HepG2 (cell line): Measurements from ENCODE around the gene CSNK1D. TPM values are rescaled to one million over a fixed set of nuclear protein-coding genes. Genes with fewer than 3 reads are reported as not detected.

Experiments
- ELF4 ChIP-seq: sonication (generic); formaldehyde crosslinking; IDR thresholded peaks from 2 replicates; pipeline ENCODE4 v1.5.0; 2020; ENCODE audit warnings: missing genetic modification reagents, mild to moderate bottlenecking, moderate library complexity, borderline replicate concordance
- HOXA9 ChIP-seq: sonication (generic); formaldehyde crosslinking; IDR thresholded peaks from 2 replicates; pipeline ENCODE4 v1.8.1; 2022; ENCODE audit warnings: missing genetic modification reagents, mild to moderate bottlenecking, moderate library complexity, borderline replicate concordance
- JUNB ChIP-seq: sonication (generic); formaldehyde crosslinking; IDR thresholded peaks from 2 replicates; pipeline ENCODE4 v1.8.0; 2022; ENCODE audit warnings: missing genetic modification reagents, mild to moderate bottlenecking, borderline replicate concordance
- JUND ChIP-seq: sonication (generic); formaldehyde crosslinking; IDR thresholded peaks from 2 replicates; pipeline ENCODE4 v1.8.0; 2022; ENCODE audit warnings: mild to moderate bottlenecking, missing genetic modification reagents
- NR1H2 ChIP-seq: sonication (generic); formaldehyde crosslinking; IDR thresholded peaks from 2 replicates; pipeline ENCODE4 v1.8.1; 2022; ENCODE audit warnings: low read depth, missing genetic modification reagents, borderline replicate concordance
- NR2F6 ChIP-seq, 2 experiments: IDR thresholded peaks; 2 replicates each; pipeline ENCODE4 v1.6.1; 2016; ENCODE audit warnings: antibody characterized with exemption in 1 of 2, mild to moderate bottlenecking in 1 of 2
- REL ChIP-seq: sonication (generic); formaldehyde crosslinking; conservative IDR thresholded peaks from 2 replicates; pipeline ENCODE4 v1.8.0; 2022; ENCODE audit warnings: mild to moderate bottlenecking, missing genetic modification reagents, moderate library complexity
- SP2 ChIP-seq: sonication (generic); formaldehyde crosslinking; IDR thresholded peaks from 2 replicates; pipeline ENCODE4 v1.5.1; 2020; ENCODE audit warnings: mild to moderate bottlenecking, missing genetic modification reagents
- ZNF780A ChIP-seq: sonication (generic); formaldehyde crosslinking; IDR thresholded peaks from 2 replicates; pipeline ENCODE4 v1.8.0; 2022; ENCODE audit warnings: mild to moderate bottlenecking, missing genetic modification reagents, moderate library complexity
- ZNF788 ChIP-seq: sonication (generic); formaldehyde crosslinking; IDR thresholded peaks from 2 replicates; pipeline ENCODE4 v1.5.0; 2020; ENCODE audit warnings: mild to moderate bottlenecking, missing genetic modification reagents, borderline replicate concordance
- ZNF841 ChIP-seq: sonication (generic); formaldehyde crosslinking; IDR thresholded peaks from 2 replicates; pipeline ENCODE4 v1.8.1; 2023; ENCODE audit warnings: missing genetic modification reagents, borderline replicate concordance
- polyA plus RNA-seq, 8 experiments: library from polyadenylated mRNA; depleted of rRNA in 3 of 8; stranded (reverse) in 7 of 8; unstranded in 1 of 8; fragments of >200 nt; fragmentation: Illumina TruSeq in 4 of 8; extraction: Trizol in 4 of 8; gene quantifications; 2 replicates each; pipeline versions ENCODE4 v1.2.1 to v1.2.3, GENCODE V29; 2011 to 2016; ENCODE audit warnings: low read depth in 4 of 8, missing spikeins in 1 of 8, mixed read lengths in 1 of 8; ENCODE audit not compliant: insufficient read depth in 1 of 8
- total RNA-seq, 5 experiments: library from RNA; depleted of rRNA; stranded (reverse); fragments of >200 nt; fragmentation: Illumina TruSeq; extraction: Trizol; gene quantifications; 2 replicates each; pipeline ENCODE4 v1.2.3, GENCODE V29; 2016; ENCODE audit warnings: low read depth in 1 of 5
- TF ChIP-seq, protein P1 (sequence below): fragments of 450-650 bp; IDR thresholded peaks from 2 replicates; pipeline ENCODE4 v1.6.1; 2016
- TF ChIP-seq, protein P2 (sequence below): sonication (generic); formaldehyde crosslinking; IDR thresholded peaks from 2 replicates; pipeline ENCODE4 v1.4.0; 2020; ENCODE audit warnings: mild to moderate bottlenecking, missing genetic modification reagents, borderline replicate concordance
- TF ChIP-seq, protein P3 (sequence below): sonication (generic); formaldehyde crosslinking; conservative IDR thresholded peaks from 2 replicates; pipeline ENCODE4 v1.8.0; 2022; ENCODE audit warnings: low read depth, missing genetic modification reagents
- TF ChIP-seq, protein P4 (sequence below): sonication (generic); formaldehyde crosslinking; IDR thresholded peaks from 2 replicates; pipeline ENCODE4 v1.4.0; 2020; ENCODE audit warnings: mild to moderate bottlenecking, missing genetic modification reagents

CSNK1D gene
- total and polyA plus RNA-seq, 2 of the 13 experiments (the other 11 are each of a cell fraction or from before 2014, with no cell fraction given): 31.5 to 128 TPM

DNA sequence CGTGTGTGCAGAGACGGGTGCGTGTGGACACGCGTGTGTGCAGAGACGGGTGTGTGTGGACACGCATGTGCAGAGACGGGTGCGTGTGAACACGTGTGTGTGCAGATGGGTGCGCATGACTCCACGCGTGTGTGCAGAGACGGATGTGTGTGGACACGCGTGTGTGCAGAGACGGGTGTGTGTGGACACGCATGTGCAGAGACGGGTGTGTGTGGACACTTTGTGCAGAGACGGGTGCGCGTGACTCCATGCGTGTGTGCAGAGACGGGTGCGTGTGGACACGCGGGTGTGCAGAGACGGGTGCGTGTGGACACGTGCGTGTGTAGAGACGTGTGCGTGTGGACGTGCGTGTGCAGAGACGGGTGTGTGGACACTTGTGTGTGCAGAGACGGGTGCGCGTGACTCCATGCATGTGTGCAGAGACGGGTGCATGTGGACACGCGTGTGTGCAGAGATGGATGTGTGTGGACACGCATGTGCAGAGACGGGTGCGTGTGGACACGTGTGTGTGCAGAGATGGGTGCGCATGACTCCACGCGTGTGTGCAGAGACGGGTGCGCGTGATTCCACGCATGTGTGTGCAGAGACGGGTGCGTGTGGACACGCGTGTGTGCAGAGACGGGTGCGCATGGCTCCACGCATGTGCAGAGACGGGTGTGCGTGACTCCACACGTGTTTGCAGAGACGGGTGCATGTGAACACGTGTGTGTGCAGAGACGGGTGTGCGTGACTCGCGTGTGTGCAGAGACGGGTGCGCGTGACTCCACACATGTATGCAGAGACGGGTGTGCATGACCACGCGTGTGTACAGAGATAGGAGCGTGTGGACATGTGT, 45.5 kb upstream of the CSNK1D start (continued):
- 0 out of 2 replicates have a peak, but pooled peaks have one; percentile 40 for TF ChIP-seq JUND (CRISPR knock-in tag)
- peak; percentile 69; the same call in 1 of the 2 replicates for TF ChIP-seq REL (CRISPR knock-in tag)
- no peak for TF ChIP-seq ZNF788 (CRISPR knock-in tag)
- TF ChIP-seq SP2 (CRISPR knock-in tag): 0 out of 2 replicates have a peak, but pooled peaks have one; percentile 18
- TF ChIP-seq ELF4 (CRISPR knock-in tag): no peak
- TF ChIP-seq, protein P1, sequence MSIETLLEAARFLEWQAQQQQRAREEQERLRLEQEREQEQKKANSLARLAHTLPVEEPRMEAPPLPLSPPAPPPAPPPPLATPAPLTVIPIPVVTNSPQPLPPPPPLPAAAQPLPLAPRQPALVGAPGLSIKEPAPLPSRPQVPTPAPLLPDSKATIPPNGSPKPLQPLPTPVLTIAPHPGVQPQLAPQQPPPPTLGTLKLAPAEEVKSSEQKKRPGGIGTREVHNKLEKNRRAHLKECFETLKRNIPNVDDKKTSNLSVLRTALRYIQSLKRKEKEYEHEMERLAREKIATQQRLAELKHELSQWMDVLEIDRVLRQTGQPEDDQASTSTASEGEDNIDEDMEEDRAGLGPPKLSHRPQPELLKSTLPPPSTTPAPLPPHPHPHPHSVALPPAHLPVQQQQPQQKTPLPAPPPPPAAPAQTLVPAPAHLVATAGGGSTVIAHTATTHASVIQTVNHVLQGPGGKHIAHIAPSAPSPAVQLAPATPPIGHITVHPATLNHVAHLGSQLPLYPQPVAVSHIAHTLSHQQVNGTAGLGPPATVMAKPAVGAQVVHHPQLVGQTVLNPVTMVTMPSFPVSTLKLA: peak; percentile 68
- TF ChIP-seq JUNB (CRISPR knock-in tag): 0 out of 2 replicates have a peak, but pooled peaks have one; percentile 37
- TF ChIP-seq, protein P2, sequence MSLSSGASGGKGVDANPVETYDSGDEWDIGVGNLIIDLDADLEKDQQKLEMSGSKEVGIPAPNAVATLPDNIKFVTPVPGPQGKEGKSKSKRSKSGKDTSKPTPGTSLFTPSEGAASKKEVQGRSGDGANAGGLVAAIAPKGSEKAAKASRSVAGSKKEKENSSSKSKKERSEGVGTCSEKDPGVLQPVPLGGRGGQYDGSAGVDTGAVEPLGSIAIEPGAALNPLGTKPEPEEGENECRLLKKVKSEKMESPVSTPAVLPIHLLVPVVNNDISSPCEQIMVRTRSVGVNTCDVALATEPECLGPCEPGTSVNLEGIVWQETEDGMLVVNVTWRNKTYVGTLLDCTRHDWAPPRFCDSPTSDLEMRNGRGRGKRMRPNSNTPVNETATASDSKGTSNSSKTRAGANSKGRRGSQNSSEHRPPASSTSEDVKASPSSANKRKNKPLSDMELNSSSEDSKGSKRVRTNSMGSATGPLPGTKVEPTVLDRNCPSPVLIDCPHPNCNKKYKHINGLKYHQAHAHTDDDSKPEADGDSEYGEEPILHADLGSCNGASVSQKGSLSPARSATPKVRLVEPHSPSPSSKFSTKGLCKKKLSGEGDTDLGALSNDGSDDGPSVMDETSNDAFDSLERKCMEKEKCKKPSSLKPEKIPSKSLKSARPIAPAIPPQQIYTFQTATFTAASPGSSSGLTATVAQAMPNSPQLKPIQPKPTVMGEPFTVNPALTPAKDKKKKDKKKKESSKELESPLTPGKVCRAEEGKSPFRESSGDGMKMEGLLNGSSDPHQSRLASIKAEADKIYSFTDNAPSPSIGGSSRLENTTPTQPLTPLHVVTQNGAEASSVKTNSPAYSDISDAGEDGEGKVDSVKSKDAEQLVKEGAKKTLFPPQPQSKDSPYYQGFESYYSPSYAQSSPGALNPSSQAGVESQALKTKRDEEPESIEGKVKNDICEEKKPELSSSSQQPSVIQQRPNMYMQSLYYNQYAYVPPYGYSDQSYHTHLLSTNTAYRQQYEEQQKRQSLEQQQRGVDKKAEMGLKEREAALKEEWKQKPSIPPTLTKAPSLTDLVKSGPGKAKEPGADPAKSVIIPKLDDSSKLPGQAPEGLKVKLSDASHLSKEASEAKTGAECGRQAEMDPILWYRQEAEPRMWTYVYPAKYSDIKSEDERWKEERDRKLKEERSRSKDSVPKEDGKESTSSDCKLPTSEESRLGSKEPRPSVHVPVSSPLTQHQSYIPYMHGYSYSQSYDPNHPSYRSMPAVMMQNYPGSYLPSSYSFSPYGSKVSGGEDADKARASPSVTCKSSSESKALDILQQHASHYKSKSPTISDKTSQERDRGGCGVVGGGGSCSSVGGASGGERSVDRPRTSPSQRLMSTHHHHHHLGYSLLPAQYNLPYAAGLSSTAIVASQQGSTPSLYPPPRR (CRISPR knock-in tag): no peak
- TF ChIP-seq, protein P3, sequence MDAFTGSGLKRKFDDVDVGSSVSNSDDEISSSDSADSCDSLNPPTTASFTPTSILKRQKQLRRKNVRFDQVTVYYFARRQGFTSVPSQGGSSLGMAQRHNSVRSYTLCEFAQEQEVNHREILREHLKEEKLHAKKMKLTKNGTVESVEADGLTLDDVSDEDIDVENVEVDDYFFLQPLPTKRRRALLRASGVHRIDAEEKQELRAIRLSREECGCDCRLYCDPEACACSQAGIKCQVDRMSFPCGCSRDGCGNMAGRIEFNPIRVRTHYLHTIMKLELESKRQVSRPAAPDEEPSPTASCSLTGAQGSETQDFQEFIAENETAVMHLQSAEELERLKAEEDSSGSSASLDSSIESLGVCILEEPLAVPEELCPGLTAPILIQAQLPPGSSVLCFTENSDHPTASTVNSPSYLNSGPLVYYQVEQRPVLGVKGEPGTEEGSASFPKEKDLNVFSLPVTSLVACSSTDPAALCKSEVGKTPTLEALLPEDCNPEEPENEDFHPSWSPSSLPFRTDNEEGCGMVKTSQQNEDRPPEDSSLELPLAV (CRISPR knock-in tag): peak; percentile 68; the same call in 1 of the 2 replicates
- TF ChIP-seq ZNF841 (CRISPR knock-in tag): 0 out of 2 replicates have a peak, but pooled peaks have one; percentile 40
- 0 out of 2 replicates have a peak, but pooled peaks have one; percentile 68 for TF ChIP-seq NR1H2 (CRISPR knock-in tag)
- TF ChIP-seq, protein P4, sequence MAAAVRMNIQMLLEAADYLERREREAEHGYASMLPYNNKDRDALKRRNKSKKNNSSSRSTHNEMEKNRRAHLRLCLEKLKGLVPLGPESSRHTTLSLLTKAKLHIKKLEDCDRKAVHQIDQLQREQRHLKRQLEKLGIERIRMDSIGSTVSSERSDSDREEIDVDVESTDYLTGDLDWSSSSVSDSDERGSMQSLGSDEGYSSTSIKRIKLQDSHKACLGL (CRISPR knock-in tag): peak; percentile 51; the same call in 1 of the 2 replicates
- no peak for TF ChIP-seq NR2F6 (IDR thresholded peaks at IDR 0.05)
- no peak for TF ChIP-seq NR2F6 (CRISPR knock-in tag; IDR thresholded peaks at IDR 0.05)
- 0 out of 2 replicates have a peak, but pooled peaks have one; percentile 21 for TF ChIP-seq ZNF780A (CRISPR knock-in tag)
- peak; percentile 31; the same call in 1 of the 2 replicates for TF ChIP-seq HOXA9 (CRISPR knock-in tag)
- TF ChIP-seq, all 625 proteins: peak for 19
